Body of pancreas (tissue), 4 donors: Measurements from ENCODE around the gene MMP14. TPM values are rescaled to one million over a fixed set of nuclear protein-coding genes. Genes with fewer than 3 reads are reported as not detected.
A peak's percentile ranks its signal among the peaks of the same experiment; 100 is the strongest.

Experiments
- ATAC-seq: fragments of 150-250 bp; one replicate; pipeline ENCODE4 v1.9.1; 2016
- DNase-seq, 4 donors: peaks; one replicate each; pipeline ENCODE4 v3.0.0-alpha.2; 2019
- H3K27ac ChIP-seq, 4 donors: fragments of 200-600 bp; sonication (generic); 1 replicate in 3 of 4; 2 replicates in 1 of 4; pipeline versions ENCODE4 v1.5.1 to v1.6.1; 2016 to 2019; ENCODE audit warnings: mild to moderate bottlenecking in 1 of 4, mixed read lengths in 1 of 4, moderate library complexity in 1 of 4
- H3K27me3 ChIP-seq, 2 donors: fragments of 200-600 bp; sonication (generic); one replicate each; pipeline ENCODE4 v1.6.0; 2016; ENCODE audit warnings: mild to moderate bottlenecking in 1 of 2
- H3K36me3 ChIP-seq, 2 donors: fragments of 200-600 bp; sonication (generic); replicated peaks in 1 of 2; 2 replicates each; pipeline ENCODE4 v1.5.1; 2016; ENCODE audit warnings: low read depth in 2 of 2; ENCODE audit not compliant: insufficient read depth in 1 of 2
- H3K4me1 ChIP-seq: fragments of 200-600 bp; sonication (generic); one replicate; pipeline ENCODE4 v1.6.0; 2016
- H3K4me3 ChIP-seq, 2 donors: fragments of 200-600 bp; sonication (generic); 1 replicate in 1 of 2; 2 replicates in 1 of 2; pipeline ENCODE4 v1.5.1; 2016 to 2019
- H3K9me3 ChIP-seq, 3 donors: fragments of 200-600 bp; sonication (generic); 1 replicate in 2 of 3; 2 replicates in 1 of 3; pipeline ENCODE4 v1.5.1; 2016
- CTCF ChIP-seq, 7 experiments: fragments of 450-650 bp in 4 of 7; fragments of 200-600 bp in 3 of 7; sonication (generic) in 3 of 7; IDR thresholded peaks; one replicate each; pipeline ENCODE4 v1.5.1; 2016 to 2019; ENCODE audit warnings: antibody characterized with exemption in 7 of 7
- POLR2A ChIP-seq, 3 donors: fragments of 450-650 bp; IDR thresholded peaks; one replicate each; pipeline ENCODE4 v1.6.1; 2016; ENCODE audit warnings: antibody characterized with exemption in 3 of 3, mild to moderate bottlenecking in 2 of 3
- WGBS, 2 donors: methylation state at CpG; one replicate each; pipeline ENCODE4 v1.1.5; 2017; 5-methylcytosine and 5-hydroxymethylcytosine counted together
- intact Hi-C: fragments of 100-400 bp; cut with DNase I; formaldehyde crosslinking; loops from one replicate; pipeline ENCODE4 v1.15.1; 2023
- total RNA-seq, 2 donors: library from RNA; depleted of rRNA; stranded (reverse); fragments of >200 nt; gene quantifications; one replicate each; pipeline ENCODE4 v1.1.0, GENCODE V29; 2016

The MMP14 gene
- total RNA-seq, 2 donors from 2014 or later: 55.3 to 65.3 TPM

DNA sequence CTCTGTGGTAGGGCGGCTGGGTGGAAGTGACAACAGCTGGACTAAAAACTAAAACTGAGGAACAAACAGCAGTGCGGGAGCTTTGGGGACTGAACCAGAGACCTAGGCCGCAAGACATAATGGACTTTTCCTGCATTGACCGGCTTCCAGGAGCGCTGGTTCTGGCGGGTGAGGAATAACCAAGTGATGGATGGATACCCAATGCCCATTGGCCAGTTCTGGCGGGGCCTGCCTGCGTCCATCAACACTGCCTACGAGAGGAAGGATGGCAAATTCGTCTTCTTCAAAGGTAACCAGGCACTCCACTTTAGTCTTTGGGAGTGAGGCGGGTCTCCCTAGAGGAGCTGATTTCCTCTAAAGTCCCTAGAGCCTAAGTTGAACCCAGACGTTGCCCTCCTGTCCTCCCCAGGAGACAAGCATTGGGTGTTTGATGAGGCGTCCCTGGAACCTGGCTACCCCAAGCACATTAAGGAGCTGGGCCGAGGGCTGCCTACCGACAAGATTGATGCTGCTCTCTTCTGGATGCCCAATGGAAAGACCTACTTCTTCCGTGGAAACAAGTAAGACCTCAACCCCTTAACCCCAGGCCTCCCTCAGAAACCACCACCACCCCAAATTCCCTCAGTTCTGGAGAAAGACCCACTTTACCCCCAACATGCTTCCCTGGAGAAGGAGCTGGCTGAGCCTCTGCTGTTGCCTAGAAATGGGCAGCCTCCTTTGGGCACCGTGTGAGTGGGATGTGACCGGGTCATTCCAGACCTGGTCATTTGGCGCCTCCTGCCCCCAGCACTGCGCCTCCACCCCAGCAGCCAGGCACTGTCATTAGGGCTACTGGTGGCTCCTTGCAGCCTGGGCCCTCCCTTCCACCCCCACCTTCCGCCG is 8.1 kb downstream of the MMP14 start:
- H3K4me1 ChIP-seq: peaks cover 2% of the 10 kb centered on the region

DNA sequence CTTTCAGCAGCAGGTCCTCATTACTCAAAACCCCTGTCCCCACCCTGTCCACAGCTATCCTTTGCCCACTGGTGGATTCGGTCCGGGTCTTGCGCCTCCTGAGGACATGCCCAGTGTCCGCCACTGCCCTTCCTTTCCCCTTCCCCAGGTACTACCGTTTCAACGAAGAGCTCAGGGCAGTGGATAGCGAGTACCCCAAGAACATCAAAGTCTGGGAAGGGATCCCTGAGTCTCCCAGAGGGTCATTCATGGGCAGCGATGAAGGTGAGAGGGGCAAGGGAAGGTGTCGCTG is 8.7 kb downstream of the MMP14 start:
- intact Hi-C loops: no loop called here
- no peak overlapping the region for H3K4me3 ChIP-seq

More for the DNA sequence above, 8.1 kb downstream of the MMP14 start:
- 86 to 92% methylated on average over 20 to 22 of the region's 22 CpGs for WGBS, 2 donors
- intact Hi-C loops: no loop called here
- H3K36me3 ChIP-seq: peaks cover 12 to 20% of the 10 kb centered on the region in 2 donors
- no peak for TF ChIP-seq CTCF (IDR thresholded peaks at IDR 0.05)
- TF ChIP-seq POLR2A (IDR thresholded peaks at IDR 0.05): no peak
- no peak overlapping the region for H3K27ac ChIP-seq
- no peaks in the 10 kb centered on the region for H3K9me3 ChIP-seq
- no peak overlapping the region for H3K4me3 ChIP-seq
- ATAC-seq (no peak), DNase-seq (no peak)
- H3K27me3 ChIP-seq: no peaks in the 10 kb centered on the region

DNA sequence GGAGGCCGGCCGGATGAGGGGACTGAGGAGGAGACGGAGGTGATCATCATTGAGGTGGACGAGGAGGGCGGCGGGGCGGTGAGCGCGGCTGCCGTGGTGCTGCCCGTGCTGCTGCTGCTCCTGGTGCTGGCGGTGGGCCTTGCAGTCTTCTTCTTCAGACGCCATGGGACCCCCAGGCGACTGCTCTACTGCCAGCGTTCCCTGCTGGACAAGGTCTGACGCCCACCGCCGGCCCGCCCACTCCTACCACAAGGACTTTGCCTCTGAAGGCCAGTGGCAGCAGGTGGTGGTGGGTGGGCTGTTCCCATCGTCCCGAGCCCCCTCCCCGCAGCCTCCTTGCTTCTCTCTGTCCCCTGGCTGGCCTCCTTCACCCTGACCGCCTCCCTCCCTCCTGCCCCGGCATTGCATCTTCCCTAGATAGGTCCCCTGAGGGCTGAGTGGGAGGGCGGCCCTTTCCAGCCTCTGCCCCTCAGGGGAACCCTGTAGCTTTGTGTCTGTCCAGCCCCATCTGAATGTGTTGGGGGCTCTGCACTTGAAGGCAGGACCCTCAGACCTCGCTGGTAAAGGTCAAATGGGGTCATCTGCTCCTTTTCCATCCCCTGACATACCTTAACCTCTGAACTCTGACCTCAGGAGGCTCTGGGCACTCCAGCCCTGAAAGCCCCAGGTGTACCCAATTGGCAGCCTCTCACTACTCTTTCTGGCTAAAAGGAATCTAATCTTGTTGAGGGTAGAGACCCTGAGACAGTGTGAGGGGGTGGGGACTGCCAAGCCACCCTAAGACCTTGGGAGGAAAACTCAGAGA is 9.6 kb downstream of the MMP14 start:
- H3K36me3 ChIP-seq: peaks cover 12 to 20% of the 10 kb centered on the region in 2 donors
- no peak overlapping the region for H3K4me3 ChIP-seq
- TF ChIP-seq POLR2A (IDR thresholded peaks at IDR 0.05) (no peak), CTCF (IDR thresholded peaks at IDR 0.05) (no peak)
- intact Hi-C loops: no loop called here
- peaks cover 10% of the 10 kb centered on the region for H3K4me1 ChIP-seq
- no peaks in the 10 kb centered on the region for H3K27me3 ChIP-seq
- no peak for ATAC-seq
- peak in 1 of 4 donors; percentile 5 for DNase-seq
- 85 to 95% methylated on average over 15 to 26 of the region's 26 CpGs for WGBS, 2 donors
- no peaks in the 10 kb centered on the region for H3K9me3 ChIP-seq
- no peak overlapping the region for H3K27ac ChIP-seq

More for the DNA sequence above, 8.7 kb downstream of the MMP14 start:
- Histone ChIP-seq H3K4me1 (peaks cover 3% of the 10 kb centered on the region), H3K9me3 (no peaks in the 10 kb centered on the region), H3K27me3 (no peaks in the 10 kb centered on the region), H3K27ac (no peak overlapping the region), H3K36me3 (peaks cover 12 to 20% of the 10 kb centered on the region in 2 donors)
- ATAC-seq: no peak
- 92 to 98% methylated on average over 9 of the region's 9 CpGs for WGBS, 2 donors
- DNase-seq: no peak
- no peak for TF ChIP-seq POLR2A (IDR thresholded peaks at IDR 0.05)
- no peak for TF ChIP-seq CTCF (IDR thresholded peaks at IDR 0.05)

DNA sequence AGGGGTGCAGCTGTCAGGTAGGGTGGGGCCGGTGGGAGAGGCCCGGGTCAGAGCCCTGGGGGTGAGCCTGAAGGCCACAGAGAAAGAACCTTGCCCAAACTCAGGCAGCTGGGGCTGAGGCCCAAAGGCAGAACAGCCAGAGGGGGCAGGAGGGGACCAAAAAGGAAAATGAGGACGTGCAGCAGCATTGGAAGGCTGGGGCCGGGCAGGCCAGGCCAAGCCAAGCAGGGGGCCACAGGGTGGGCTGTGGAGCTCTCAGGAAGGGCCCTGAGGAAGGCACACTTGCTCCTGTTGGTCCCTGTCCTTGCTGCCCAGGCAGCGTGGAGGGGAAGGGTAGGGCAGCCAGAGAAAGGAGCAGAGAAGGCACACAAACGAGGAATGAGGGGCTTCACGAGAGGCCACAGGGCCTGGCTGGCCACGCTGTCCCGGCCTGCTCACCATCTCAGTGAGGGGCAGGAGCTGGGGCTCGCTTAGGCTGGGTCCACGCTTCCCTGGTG is 10.5 kb downstream of the MMP14 start:
- ATAC-seq: no peak
- H3K27ac ChIP-seq: no peak overlapping the region
- WGBS, 2 donors: 78 to 85% methylated on average over 8 to 10 of the region's 11 CpGs
- H3K36me3 ChIP-seq: peaks cover 12 to 16% of the 10 kb centered on the region in 2 donors
- no peaks in the 10 kb centered on the region for H3K27me3 ChIP-seq
- peaks cover 18% of the 10 kb centered on the region for H3K4me1 ChIP-seq
- intact Hi-C loops: no loop called here
- H3K9me3 ChIP-seq: no peaks in the 10 kb centered on the region
- no peak for DNase-seq
- TF ChIP-seq POLR2A (IDR thresholded peaks at IDR 0.05) (no peak), CTCF (IDR thresholded peaks at IDR 0.05) (no peak)
- no peak overlapping the region for H3K4me3 ChIP-seq
